HepG2 (cell line): ENCODE measurements around the gene IL1R1. TPM values are rescaled to one million over a fixed set of nuclear protein-coding genes. Genes with fewer than 3 reads are reported as not detected.

Source experiments
- CHD4 ChIP-seq: fragments of 200-600 bp; sonication (generic); IDR thresholded peaks from 2 replicates; pipeline ENCODE4 v1.7.0; 2017; ENCODE audit warnings: mild to moderate bottlenecking, low read length, borderline replicate concordance
- HCFC1 ChIP-seq: fragments of 150-350 bp; IDR thresholded peaks from 2 replicates; pipeline ENCODE4 v1.6.1; 2014; ENCODE audit warnings: low read depth, low read length
- RFX3 ChIP-seq: IDR thresholded peaks from 2 replicates; pipeline ENCODE4 v1.6.1; 2016; ENCODE audit warnings: missing biosample characterization, missing genetic modification reagents
- SP1 ChIP-seq, 2 experiments: fragments of 450-650 bp in 1 of 2; sonication (generic) in 1 of 2; formaldehyde crosslinking in 1 of 2; IDR thresholded peaks; 2 replicates each; pipeline versions ENCODE4 v1.4.0 to v1.6.1; 2016 to 2020; ENCODE audit warnings: missing genetic modification reagents in 1 of 2
- TBL1XR1 ChIP-seq: fragments of 150-350 bp; IDR thresholded peaks from 2 replicates; pipeline ENCODE4 v1.6.1; 2014; ENCODE audit warnings: borderline replicate concordance, low read length; ENCODE audit not compliant: partially characterized antibody
- ZBTB3 ChIP-seq: sonication (generic); formaldehyde crosslinking; IDR thresholded peaks from 2 replicates; pipeline ENCODE4 v1.4.0; 2020; ENCODE audit warnings: low read depth, mild to moderate bottlenecking, moderate library complexity, missing genetic modification reagents, borderline replicate concordance
- ZFX ChIP-seq: sonication (generic); formaldehyde crosslinking; IDR thresholded peaks from 2 replicates; pipeline ENCODE4 v1.4.0; 2020; ENCODE audit warnings: mild to moderate bottlenecking, low read depth, missing genetic modification reagents, moderate library complexity
- ZNF607 ChIP-seq: sonication (generic); formaldehyde crosslinking; IDR thresholded peaks from 2 replicates; pipeline ENCODE4 v1.5.1; 2020; ENCODE audit warnings: missing genetic modification reagents, mild to moderate bottlenecking, borderline replicate concordance
- ZNF816 ChIP-seq: sonication (generic); formaldehyde crosslinking; IDR thresholded peaks from 2 replicates; pipeline ENCODE4 v1.8.0; 2022; ENCODE audit warnings: missing genetic modification reagents, mild to moderate bottlenecking, borderline replicate concordance
- ZNF883 ChIP-seq: sonication (generic); formaldehyde crosslinking; IDR thresholded peaks from 2 replicates; pipeline ENCODE4 v1.5.1; 2020; ENCODE audit warnings: mild to moderate bottlenecking, missing genetic modification reagents; ENCODE audit errors: not compliant biosample characterization
- polyA plus RNA-seq, 8 experiments: library from polyadenylated mRNA; depleted of rRNA in 3 of 8; stranded (reverse) in 7 of 8; unstranded in 1 of 8; fragments of >200 nt; fragmentation: Illumina TruSeq in 4 of 8; extraction: Trizol in 4 of 8; gene quantifications; 2 replicates each; pipeline versions ENCODE4 v1.2.1 to v1.2.3, GENCODE V29; 2011 to 2016; ENCODE audit warnings: low read depth in 4 of 8, missing spikeins in 1 of 8, mixed read lengths in 1 of 8; ENCODE audit not compliant: insufficient read depth in 1 of 8
- total RNA-seq, 5 experiments: library from RNA; depleted of rRNA; stranded (reverse); fragments of >200 nt; fragmentation: Illumina TruSeq; extraction: Trizol; gene quantifications; 2 replicates each; pipeline ENCODE4 v1.2.3, GENCODE V29; 2016; ENCODE audit warnings: low read depth in 1 of 5
- TF ChIP-seq, protein P1 (sequence below): sonication (generic); formaldehyde crosslinking; IDR thresholded peaks from 2 replicates; pipeline ENCODE4 v1.5.1; 2020; ENCODE audit warnings: missing genetic modification reagents, mild to moderate bottlenecking, borderline replicate concordance
- TF ChIP-seq, protein P2 (sequence below): sonication (generic); formaldehyde crosslinking; conservative IDR thresholded peaks from 2 replicates; pipeline ENCODE4 v1.4.0; 2020; ENCODE audit warnings: missing genetic modification reagents
- TF ChIP-seq, protein P3 (sequence below): IDR thresholded peaks from 2 replicates; pipeline ENCODE4 v1.6.1; 2016; ENCODE audit warnings: mild to moderate bottlenecking
- TF ChIP-seq, protein P4 (sequence below): sonication (generic); formaldehyde crosslinking; IDR thresholded peaks from 2 replicates; pipeline ENCODE4 v1.8.1; 2023; ENCODE audit warnings: mild to moderate bottlenecking, moderate library complexity, missing genetic modification reagents
- TF ChIP-seq, protein P5 (sequence below): sonication (generic); formaldehyde crosslinking; IDR thresholded peaks from 2 replicates; pipeline ENCODE4 v1.4.0; 2020; ENCODE audit warnings: low read depth, mild to moderate bottlenecking, missing genetic modification reagents
- TF ChIP-seq, protein P6 (sequence below): sonication (generic); formaldehyde crosslinking; IDR thresholded peaks from 2 replicates; pipeline ENCODE4 v1.8.0; 2022; ENCODE audit warnings: mild to moderate bottlenecking, missing genetic modification reagents; ENCODE audit not compliant: insufficient replicate concordance

Gene IL1R1
- total and polyA plus RNA-seq, 2 of the 13 experiments (the other 11 are each of a cell fraction or from before 2014, with no cell fraction given) = 38.0 to 93.1 TPM

DNA sequence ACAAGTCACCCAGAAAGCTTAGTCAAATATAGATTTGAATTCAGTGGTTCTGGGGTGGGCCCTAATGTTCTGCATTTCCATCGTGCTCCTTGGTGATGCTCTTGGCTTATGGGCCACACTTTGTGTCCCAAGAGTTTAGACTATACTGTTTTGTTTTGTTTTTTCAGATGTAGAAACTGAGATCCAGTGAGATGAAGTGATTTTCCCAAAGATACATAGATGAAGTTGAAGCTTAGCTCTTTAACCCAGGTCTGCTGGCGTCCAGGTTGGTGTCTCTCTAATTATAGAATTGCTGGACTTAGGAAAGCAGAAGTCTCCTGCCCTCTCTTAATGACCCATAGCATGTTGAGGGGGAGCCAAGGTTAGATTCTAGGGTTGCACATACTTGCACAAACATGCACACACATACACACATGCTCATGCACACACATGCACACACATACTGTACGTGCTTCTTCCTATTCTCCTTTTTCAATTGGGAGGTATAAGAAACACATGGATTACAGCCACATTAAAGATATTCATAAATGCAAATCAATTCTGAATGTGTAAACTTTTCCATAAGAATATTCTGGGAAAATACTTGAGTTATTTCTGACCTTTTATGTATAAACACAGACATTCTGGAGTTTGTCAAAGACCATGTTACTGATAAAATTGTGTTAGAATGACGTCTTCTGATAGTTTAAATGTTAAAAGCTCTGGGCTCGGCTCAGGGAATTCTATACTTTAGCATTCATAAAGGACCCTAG lies 41.3 kb upstream of the IL1R1 start (continued):
- TF ChIP-seq, protein P1, sequence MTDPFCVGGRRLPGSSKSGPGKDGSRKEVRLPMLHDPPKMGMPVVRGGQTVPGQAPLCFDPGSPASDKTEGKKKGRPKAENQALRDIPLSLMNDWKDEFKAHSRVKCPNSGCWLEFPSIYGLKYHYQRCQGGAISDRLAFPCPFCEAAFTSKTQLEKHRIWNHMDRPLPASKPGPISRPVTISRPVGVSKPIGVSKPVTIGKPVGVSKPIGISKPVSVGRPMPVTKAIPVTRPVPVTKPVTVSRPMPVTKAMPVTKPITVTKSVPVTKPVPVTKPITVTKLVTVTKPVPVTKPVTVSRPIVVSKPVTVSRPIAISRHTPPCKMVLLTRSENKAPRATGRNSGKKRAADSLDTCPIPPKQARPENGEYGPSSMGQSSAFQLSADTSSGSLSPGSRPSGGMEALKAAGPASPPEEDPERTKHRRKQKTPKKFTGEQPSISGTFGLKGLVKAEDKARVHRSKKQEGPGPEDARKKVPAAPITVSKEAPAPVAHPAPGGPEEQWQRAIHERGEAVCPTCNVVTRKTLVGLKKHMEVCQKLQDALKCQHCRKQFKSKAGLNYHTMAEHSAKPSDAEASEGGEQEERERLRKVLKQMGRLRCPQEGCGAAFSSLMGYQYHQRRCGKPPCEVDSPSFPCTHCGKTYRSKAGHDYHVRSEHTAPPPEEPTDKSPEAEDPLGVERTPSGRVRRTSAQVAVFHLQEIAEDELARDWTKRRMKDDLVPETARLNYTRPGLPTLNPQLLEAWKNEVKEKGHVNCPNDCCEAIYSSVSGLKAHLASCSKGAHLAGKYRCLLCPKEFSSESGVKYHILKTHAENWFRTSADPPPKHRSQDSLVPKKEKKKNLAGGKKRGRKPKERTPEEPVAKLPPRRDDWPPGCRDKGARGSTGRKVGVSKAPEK (CRISPR knock-in tag) = 0 out of 2 replicates have a peak, but pooled peaks have one; percentile 39
- TF ChIP-seq ZNF883 (CRISPR knock-in tag) (no peak), RFX3 (no peak), CHD4 (0 out of 2 replicates have a peak, but pooled peaks have one; percentile 9), ZNF816 (peak; percentile 93; the same call in 1 of the 2 replicates), ZFX (CRISPR knock-in tag) (peak; percentile 24), SP1 (IDR thresholded peaks at IDR 0.05) (no peak), SP1 (CRISPR knock-in tag; IDR thresholded peaks at IDR 0.05) (0 out of 2 replicates have a peak, but pooled peaks have one; percentile 3), ZBTB3 (CRISPR knock-in tag) (0 out of 2 replicates have a peak, but pooled peaks have one; percentile 69), HCFC1 (0 out of 2 replicates have a peak, but pooled peaks have one; percentile 18), TBL1XR1 (peak; percentile 5), ZNF607 (CRISPR knock-in tag) (0 out of 2 replicates have a peak, but pooled peaks have one; percentile 56)
- TF ChIP-seq, protein P2, sequence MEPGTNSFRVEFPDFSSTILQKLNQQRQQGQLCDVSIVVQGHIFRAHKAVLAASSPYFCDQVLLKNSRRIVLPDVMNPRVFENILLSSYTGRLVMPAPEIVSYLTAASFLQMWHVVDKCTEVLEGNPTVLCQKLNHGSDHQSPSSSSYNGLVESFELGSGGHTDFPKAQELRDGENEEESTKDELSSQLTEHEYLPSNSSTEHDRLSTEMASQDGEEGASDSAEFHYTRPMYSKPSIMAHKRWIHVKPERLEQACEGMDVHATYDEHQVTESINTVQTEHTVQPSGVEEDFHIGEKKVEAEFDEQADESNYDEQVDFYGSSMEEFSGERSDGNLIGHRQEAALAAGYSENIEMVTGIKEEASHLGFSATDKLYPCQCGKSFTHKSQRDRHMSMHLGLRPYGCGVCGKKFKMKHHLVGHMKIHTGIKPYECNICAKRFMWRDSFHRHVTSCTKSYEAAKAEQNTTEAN (CRISPR knock-in tag) = peak; percentile 2; the same call in 1 of the 2 replicates
- TF ChIP-seq, protein P3, sequence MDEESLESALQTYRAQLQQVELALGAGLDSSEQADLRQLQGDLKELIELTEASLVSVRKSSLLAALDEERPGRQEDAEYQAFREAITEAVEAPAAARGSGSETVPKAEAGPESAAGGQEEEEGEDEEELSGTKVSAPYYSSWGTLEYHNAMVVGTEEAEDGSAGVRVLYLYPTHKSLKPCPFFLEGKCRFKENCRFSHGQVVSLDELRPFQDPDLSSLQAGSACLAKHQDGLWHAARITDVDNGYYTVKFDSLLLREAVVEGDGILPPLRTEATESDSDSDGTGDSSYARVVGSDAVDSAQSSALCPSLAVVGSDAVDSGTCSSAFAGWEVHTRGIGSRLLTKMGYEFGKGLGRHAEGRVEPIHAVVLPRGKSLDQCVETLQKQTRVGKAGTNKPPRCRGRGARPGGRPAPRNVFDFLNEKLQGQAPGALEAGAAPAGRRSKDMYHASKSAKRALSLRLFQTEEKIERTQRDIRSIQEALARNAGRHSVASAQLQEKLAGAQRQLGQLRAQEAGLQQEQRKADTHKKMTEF = 0 out of 2 replicates have a peak, but pooled peaks have one; percentile 8
- TF ChIP-seq, protein P4, sequence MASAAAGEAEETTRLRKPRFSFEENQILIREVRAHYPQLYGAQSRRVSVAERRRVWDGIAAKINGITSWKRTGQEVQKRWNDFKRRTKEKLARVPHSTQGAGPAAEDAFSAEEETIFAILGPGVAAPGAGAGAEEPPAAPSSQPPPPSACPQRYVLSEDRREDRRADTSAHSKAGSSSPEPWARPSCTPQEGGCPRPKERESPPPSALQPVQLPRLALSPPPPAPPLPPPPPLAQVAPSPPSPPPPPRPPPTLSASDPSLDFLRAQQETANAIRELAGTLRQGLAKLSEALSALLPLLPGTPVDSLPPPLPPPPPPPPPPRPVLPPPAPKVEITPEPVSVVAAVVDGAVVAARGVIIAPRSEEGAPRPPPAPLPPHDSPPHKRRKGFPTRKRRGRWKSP (CRISPR knock-in tag) = peak; percentile 44; the same call in 1 of the 2 replicates
- TF ChIP-seq, protein P5, sequence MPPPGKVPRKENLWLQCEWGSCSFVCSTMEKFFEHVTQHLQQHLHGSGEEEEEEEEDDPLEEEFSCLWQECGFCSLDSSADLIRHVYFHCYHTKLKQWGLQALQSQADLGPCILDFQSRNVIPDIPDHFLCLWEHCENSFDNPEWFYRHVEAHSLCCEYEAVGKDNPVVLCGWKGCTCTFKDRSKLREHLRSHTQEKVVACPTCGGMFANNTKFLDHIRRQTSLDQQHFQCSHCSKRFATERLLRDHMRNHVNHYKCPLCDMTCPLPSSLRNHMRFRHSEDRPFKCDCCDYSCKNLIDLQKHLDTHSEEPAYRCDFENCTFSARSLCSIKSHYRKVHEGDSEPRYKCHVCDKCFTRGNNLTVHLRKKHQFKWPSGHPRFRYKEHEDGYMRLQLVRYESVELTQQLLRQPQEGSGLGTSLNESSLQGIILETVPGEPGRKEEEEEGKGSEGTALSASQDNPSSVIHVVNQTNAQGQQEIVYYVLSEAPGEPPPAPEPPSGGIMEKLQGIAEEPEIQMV (CRISPR knock-in tag) = no peak
- TF ChIP-seq, protein P6, sequence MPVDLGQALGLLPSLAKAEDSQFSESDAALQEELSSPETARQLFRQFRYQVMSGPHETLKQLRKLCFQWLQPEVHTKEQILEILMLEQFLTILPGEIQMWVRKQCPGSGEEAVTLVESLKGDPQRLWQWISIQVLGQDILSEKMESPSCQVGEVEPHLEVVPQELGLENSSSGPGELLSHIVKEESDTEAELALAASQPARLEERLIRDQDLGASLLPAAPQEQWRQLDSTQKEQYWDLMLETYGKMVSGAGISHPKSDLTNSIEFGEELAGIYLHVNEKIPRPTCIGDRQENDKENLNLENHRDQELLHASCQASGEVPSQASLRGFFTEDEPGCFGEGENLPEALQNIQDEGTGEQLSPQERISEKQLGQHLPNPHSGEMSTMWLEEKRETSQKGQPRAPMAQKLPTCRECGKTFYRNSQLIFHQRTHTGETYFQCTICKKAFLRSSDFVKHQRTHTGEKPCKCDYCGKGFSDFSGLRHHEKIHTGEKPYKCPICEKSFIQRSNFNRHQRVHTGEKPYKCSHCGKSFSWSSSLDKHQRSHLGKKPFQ (CRISPR knock-in tag) = peak; percentile 45
